HL-60/S4 treated with phorbol 12-myristate 13-acetate at 8.2 ng/mL for 4 days and 3 days (cell line): ENCODE results near the gene MESD.

Experiments
- in situ Hi-C: fragments of 300-500 bp; cut with MboI; formaldehyde crosslinking; loops from 2 replicates; pipeline ENCODE4 v1.15.0; 2022; ENCODE audit warnings: low sequenced_read_pairs

The MESD gene

DNA sequence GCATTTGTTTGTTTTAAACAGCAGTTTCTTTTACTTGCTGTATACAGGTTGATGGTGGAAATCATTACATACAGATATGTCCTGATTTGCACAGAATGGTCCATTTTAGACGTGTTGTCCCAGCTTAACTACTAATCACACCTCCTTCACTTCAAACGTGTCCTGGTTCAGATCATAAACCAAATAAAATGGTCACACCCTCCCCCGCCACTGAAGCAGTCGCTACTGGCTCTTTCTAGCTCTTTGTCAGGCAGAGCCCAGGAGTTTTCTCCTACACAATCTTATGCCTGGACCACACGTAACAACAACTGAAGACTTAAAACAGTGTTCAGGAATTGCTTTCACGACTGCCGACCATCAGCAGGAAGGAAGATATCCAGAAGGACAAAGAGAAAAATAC is 73.6 kb downstream of the MESD start:
- in situ Hi-C loops: no loop called here

DNA sequence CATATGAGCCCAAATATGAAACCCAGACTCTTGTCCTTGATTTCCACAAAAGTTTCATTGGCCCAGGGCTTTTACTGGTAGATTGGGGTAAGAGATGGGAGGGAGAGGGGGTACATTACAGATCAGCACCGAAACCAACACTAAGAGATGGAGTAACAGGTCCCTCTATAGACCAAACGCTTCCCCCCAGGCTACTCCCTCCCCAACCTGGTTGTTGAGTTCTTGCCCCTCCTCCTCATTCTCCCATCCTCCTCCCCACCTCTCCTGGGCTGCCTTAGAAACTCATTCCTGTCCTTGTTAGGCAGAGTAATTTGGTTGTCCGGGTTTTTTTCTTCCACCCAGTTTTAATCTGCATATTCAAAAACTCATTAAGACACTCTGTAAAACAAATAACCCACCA is 74.1 kb downstream of the MESD start:
- in situ Hi-C loops: no loop called here

DNA sequence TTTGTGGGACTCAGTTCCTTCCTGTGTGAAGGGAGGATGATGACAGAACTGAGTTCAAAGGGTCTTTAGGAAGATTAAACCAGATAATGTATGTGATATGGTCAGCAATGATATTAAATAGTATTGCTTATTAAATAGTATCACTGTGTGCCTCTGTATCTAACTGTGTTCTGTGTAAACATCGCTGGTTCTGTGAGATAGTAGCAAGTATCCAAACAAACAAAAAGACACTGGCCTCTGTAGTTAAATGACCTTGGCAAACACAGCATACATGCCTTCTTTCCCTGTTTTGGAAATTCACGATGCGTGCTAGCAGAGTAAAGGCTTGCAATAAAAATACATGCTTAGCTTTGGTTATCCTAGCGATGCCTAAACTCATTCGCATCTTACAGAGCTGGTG is 76.1 kb downstream of the MESD start:
- in situ Hi-C loops: no loop called here

DNA sequence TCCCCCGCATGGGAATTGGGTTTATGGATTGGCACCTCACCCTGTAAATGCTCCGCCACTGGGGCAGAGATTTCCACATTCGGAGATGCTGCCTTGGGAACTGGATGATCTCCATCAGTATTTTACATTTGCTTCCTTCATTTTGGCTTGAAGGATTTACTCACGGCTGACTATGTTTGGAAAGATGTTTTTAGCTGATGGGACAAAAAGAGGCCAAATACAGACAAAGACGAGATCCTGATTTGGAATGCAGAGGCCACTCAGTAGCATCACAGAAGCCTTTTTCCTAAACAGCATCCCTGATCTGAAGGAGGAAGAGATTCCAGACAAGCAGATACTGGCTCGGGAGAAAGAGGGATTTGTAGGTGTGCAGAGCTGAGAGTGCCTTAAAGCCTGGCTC is 76.9 kb downstream of the MESD start:
- in situ Hi-C loops: no loop called here

DNA sequence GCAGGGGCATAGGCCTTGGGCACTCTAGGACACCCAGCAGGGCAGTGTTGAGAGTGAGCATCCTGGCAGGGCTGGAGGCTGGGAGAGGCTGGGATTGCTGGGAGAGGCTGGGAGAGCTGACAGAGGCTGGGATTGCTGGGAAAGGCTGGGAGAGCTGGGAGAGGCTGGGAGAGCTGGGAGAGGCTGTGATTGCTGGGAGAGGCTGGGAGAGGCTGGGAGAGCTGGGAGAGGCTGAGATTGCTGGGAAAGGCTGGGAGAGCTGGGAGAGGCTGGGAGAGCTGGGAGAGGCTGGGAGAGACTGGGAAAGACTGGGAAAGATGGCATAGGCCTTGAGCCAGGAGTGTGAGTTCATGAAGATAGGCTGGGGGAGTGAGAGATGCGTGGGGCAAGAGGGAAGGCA is 77.8 kb downstream of the MESD start:
- in situ Hi-C loops: no loop called here

DNA sequence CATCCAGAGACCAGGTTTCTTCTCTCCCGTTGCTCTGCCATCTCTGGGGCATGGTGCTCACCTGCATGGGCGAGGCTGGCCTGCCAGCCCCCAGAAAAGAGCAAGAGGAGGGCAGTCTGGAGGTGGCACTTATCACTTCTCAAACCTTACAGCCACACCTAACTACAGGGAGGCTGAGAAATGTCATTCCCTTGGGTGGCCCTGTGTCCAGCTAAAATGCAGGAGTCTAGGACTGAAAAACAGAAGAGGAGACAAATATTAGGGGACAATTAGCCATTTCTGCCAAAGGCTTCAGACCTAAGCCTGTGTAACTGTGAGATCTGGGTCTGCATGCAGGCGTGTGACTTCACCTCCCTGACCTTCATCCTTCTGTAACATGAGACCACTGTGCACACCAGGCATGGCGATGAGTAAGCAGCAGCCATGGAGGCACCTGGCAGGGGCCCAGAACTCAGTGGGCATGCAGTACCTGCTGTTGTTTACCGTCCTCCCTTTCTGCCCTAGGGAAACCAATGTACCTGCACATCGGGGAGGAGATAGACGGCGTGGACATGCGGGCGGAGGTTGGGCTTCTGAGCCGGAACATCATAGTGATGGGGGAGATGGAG is 83.4 kb downstream of the MESD start:
- in situ Hi-C loops: no loop called here

DNA sequence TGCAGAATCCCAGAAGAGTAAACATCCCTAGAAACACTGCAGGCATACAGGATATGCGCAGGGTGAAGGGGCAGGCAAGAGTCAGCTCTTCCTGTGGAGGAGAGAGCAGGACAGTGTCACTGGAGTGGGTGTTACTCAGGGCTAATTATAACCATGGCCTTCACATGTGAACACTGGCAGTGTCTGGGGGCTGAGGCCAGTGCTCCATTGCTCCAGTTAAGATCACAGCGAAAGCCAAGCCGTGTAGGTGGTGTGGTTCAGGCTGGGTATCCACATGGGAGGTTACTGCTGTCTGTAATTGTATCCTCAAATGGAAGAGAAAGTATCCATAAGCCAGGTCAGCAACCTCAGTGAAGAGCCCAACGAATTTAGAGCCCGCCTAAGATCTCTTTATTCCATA is 84.6 kb downstream of the MESD start:
- in situ Hi-C loops: no loop called here

DNA sequence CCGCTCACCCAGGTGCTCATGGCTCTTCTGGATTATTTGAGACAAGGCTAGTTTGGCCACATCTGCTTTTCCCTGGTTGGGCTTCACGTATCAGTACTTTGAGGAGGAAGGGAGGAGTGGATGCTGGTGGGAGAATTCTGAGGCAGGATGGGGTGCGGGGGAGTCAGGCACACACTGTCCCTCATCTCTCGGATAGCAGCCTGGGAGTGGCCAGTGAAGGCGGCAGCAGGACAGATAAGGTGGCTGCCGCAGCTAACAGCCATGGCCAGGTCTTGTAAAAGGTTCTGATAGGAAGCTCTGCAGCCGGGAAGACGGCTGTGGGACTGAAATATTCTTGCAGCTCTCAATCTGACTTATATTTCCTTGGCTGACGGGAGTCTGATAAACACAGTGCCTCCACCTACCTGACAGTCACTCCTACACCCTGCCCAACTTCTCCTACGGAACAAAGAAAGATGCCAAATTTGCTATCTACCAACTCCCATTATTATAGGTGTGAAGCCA is 87.3 kb downstream of the MESD start:
- in situ Hi-C loops: no loop called here

DNA sequence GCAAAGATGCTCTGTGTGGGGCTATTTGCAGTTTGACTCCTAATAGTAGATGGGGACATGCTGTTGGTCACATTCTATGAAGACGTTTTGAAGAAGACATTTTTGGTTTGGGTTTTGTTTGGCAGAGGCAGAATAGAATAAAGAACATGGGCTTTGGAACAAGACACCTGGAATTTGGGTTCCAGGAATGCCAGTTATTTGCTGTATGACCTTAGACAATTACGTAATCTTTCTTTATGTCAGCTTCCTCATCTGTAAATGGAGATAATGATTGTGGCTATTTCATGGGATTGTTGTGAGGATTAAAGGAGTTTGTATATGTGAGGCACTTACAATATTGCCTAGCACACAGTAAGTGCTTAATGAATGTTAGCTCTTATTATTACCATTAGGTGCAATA is 91.6 kb downstream of the MESD start:
- in situ Hi-C loops: no loop called here
